Neutrophil (primary cell): ENCODE results near the gene ADAMTSL3.

Source experiments
- H3K27ac ChIP-seq: fragments of 200-600 bp; sonication (generic); 2 replicates; pipeline ENCODE4 v1.5.1; 2016; ENCODE audit warnings: mild to moderate bottlenecking, moderate library complexity
- H3K27me3 ChIP-seq: fragments of 200-600 bp; sonication (generic); 2 replicates; pipeline ENCODE4 v1.6.0; 2016; ENCODE audit warnings: mild to moderate bottlenecking
- H3K36me3 ChIP-seq: fragments of 200-600 bp; sonication (generic); 2 replicates; pipeline ENCODE4 v1.5.1; 2017
- H3K4me1 ChIP-seq, 2 experiments: fragments of 200-600 bp in 1 of 2; sonication (generic) in 1 of 2; 1 replicate in 1 of 2; 2 replicates in 1 of 2; pipeline versions ENCODE4 v1.5.1 to v1.6.1; 2013 to 2016; ENCODE audit warnings: low read depth in 1 of 2, low read length in 1 of 2, mild to moderate bottlenecking in 1 of 2, moderate library complexity in 1 of 2; ENCODE audit not compliant: control insufficient read depth in 1 of 2, insufficient read depth in 1 of 2
- H3K4me3 ChIP-seq, 2 experiments: fragments of 200-600 bp in 1 of 2; sonication (generic) in 1 of 2; 1 replicate in 1 of 2; 2 replicates in 1 of 2; pipeline ENCODE4 v1.5.1; 2013 to 2016; ENCODE audit warnings: low read depth in 1 of 2, low read length in 1 of 2, mild to moderate bottlenecking in 1 of 2, moderate library complexity in 1 of 2
- H3K9me3 ChIP-seq: fragments of 200-600 bp; sonication (generic); 2 replicates; pipeline ENCODE4 v1.5.1; 2016
- CTCF ChIP-seq: fragments of 200-600 bp; sonication (generic); IDR thresholded peaks from 2 replicates; pipeline ENCODE4 v1.5.1; 2016; ENCODE audit warnings: antibody characterized with exemption

Gene ADAMTSL3

DNA sequence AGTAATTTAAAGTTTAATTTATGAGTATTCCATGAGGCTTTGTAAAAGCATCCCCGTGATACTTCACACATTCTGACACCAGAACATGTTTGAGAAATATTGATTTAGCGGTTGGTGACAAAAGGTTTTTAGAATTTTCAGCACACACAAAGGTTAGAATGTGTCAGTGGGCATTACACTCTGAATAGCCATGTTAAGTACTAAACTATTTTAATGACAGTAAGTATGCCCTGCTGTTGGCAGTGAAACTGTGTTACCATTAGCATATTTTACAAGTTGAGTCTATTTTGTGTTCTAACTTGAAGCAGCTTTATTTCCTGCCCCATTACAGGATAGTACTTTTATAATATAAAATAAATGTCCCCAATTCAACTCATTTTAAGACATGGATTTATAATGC lies 66.5 kb downstream of the ADAMTSL3 start:
- Histone ChIP-seq H3K9me3 (no peaks in the 10 kb centered on the region), H3K36me3 (no peaks in the 10 kb centered on the region), H3K4me1 (no peaks in the 10 kb centered on the region), H3K27me3 (no peaks in the 10 kb centered on the region), H3K27ac (no peak overlapping the region), H3K4me3 (no peak overlapping the region)
- TF ChIP-seq CTCF, result no peak

DNA sequence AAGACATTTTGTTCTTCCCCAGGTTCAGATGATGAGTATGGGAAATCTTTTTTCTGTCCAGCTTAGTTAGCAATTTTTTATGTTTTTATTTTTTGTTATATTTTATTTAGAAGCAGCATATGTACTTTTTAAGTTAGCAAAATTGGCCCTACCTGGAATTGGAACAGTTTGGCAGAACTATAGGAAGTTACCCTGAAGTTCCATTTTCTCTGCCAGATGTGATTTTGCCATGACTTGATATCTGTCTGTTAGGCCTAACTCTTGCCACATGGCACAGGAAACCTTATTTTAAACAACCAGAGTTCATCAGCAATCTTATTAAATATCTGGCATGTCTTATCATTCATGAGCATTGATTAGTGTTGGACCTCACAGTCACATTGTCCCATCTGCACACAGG lies 67.1 kb downstream of the ADAMTSL3 start:
- no peaks in the 10 kb centered on the region for H3K36me3 ChIP-seq
- no peaks in the 10 kb centered on the region for H3K4me1 ChIP-seq
- no peaks in the 10 kb centered on the region for H3K9me3 ChIP-seq
- H3K4me3 ChIP-seq, result no peak overlapping the region
- H3K27me3 ChIP-seq, result no peaks in the 10 kb centered on the region
- H3K27ac ChIP-seq, result no peak overlapping the region
- no peak for TF ChIP-seq CTCF

GRCh38 chr15:83721981-83722380 lies 68.1 kb downstream of the ADAMTSL3 start:
- no peaks in the 10 kb centered on the region for H3K27me3 ChIP-seq
- H3K36me3 ChIP-seq, result no peaks in the 10 kb centered on the region
- no peak overlapping the region for H3K4me3 ChIP-seq
- no peak for TF ChIP-seq CTCF
- no peaks in the 10 kb centered on the region for H3K4me1 ChIP-seq
- H3K9me3 ChIP-seq, result no peaks in the 10 kb centered on the region
- no peak overlapping the region for H3K27ac ChIP-seq

DNA sequence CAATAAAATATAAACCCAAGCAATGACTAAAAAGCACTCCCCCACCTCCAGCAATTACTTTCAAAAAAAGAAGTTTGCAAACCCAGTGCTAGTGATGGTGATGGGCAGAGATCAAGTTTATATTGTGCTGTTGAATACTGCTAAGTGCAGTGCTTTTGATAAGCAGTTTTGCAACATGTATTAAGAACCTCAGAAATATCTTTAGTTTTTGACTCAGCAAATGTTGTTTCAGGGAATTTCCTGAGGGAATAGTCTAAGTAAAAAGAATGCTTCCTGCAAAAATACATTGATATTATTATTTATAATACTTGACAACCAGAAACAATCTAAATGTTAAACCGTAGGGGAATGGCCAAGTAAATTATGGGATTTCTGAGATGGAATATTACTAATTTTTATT lies 69.3 kb downstream of the ADAMTSL3 start:
- H3K4me3 ChIP-seq, result no peak overlapping the region
- H3K36me3 ChIP-seq, result no peaks in the 10 kb centered on the region
- H3K27me3 ChIP-seq, result no peaks in the 10 kb centered on the region
- H3K9me3 ChIP-seq, result no peaks in the 10 kb centered on the region
- TF ChIP-seq CTCF, result no peak
- no peak overlapping the region for H3K27ac ChIP-seq
- H3K4me1 ChIP-seq, result no peaks in the 10 kb centered on the region

DNA sequence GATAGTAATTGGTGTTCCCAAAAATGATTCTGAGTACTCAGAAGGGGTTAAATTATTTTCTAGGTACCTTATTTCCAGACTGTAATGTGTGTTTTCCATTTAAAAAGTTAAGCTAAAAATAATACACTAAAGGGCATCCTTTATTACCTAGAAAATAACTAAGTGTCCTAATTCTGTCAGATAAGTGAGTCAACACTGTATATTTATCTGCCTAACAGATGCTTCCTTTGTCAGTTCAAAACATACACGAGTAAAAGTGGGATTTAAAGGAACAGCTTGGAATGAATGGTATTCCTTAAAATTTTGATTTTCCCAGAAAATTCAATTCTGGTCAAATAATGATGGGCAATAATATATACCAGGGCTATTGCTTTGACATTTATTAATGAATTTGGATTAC lies 78.3 kb downstream of the ADAMTSL3 start:
- Histone ChIP-seq H3K4me1 (no peaks in the 10 kb centered on the region), H3K9me3 (no peaks in the 10 kb centered on the region), H3K27me3 (no peaks in the 10 kb centered on the region), H3K36me3 (no peaks in the 10 kb centered on the region), H3K27ac (no peak overlapping the region), H3K4me3 (no peak overlapping the region)
- no peak for TF ChIP-seq CTCF

DNA sequence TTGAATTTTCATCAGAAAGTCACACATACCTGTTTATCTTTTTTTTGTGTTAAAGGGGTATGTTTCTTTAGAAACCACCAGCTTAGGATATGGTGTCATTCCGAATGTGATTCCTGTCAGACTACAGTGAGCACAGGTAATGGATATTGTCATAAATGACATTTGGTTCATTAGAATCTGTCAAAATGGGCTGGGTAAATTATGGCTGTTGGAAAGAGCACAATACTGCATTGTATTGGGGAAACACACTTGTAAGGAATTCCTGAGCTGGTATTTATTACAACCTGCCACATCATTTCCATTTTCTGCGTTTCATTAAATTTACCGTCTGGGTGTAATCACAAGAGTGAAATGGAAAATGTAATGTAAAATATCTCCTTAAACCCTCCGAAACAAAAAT lies 78.8 kb downstream of the ADAMTSL3 start:
- no peaks in the 10 kb centered on the region for H3K9me3 ChIP-seq
- no peaks in the 10 kb centered on the region for H3K36me3 ChIP-seq
- H3K4me1 ChIP-seq, result no peaks in the 10 kb centered on the region
- H3K27ac ChIP-seq, result no peak overlapping the region
- H3K4me3 ChIP-seq, result no peak overlapping the region
- no peaks in the 10 kb centered on the region for H3K27me3 ChIP-seq
- no peak for TF ChIP-seq CTCF
